HG03469 (cell line): ENCODE data around the gene ZFPL1.
A peak's percentile ranks its signal among the peaks of the same experiment; 100 is the strongest.

Experiments
- ATAC-seq: cut with Tn5 transposase; IDR thresholded peaks from one replicate; pipeline ENCODE4 v1.9.1; 2021; ENCODE audit warnings: mild to moderate bottlenecking, moderate library complexity, moderate number of reproducible peaks; ENCODE audit not compliant: unreplicated experiment

The ZFPL1 gene

DNA sequence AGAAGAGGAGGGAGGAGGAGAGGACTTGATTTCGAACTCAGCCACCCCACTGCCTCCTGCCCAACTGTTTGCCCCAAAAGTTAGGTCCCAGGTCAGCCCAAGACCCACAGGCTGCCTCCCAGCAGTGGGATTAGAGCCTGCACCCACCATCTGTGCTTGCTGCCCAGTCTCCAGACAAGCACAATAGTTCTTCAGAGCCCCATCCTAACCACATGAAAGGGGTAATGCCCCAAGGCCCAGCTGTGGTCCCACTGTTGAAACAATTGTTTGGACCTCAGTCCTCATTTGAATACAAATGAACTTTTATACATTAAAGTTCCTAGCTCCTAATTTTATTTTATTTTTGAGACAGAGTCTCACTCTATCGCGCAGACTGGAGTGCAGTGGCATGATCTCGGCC is 6.6 kb downstream of the ZFPL1 start:
- ATAC-seq: no peak

DNA sequence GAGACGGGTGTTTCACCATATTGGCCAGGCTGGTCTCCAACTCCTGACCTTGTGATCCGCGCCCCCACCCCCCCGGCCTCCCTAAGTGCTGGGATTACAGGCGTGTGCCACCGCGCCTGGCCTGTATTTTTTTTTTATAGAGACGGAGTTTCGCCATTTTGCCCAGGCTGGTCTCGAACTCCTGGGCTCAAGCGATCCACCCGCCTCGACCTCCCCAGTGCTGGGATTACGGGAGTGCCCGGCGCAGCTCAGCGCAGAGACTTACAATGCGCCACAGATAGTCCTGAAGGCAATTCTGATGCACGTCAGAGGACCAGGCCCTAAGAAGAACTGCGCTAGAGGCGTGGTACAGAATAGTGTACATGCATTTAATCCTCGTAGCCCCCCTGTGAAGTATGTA is 11.4 kb downstream of the ZFPL1 start:
- ATAC-seq: no peak

DNA sequence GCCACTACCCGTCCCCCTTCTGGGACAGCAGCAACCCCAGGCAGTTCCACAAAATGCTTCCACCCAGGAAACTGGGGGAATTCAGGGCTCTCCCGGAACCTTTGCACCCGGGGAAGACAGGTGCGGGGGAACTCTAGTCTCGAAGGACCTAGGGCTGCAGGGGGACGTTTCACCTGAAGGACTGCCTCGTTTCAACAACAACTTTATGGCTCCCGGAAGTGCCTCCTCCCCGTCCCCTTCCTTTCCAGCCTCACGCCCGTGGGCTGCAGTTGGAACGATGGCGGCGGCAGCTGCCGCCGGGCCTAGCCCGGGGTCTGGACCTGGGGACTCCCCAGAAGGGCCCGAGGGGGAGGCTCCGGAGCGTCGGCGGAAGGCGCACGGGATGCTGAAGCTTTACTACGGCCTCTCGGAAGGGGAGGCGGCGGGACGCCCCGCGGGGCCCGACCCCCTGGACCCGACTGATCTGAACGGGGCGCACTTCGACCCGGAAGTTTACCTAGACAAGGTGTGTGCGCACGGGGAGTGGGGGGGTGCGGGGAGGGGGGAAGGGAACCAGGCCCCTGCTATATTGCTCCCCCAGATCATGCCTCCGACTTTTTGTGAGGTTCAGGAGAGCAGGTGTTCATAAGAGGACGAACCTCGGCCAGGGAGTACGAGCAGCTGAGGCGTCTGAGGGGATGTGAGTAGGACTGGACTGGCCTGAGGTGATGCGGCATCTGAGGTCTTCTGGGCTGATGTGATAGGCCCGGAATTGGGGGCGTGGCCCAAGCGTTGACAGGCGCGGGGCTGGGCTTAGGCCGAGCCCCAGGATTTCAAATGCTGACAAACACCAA is 12.2 kb downstream of the ZFPL1 start, which contains the start of gene VPS51:
Gene VPS51 (plus strand): TSS at position 241 of the 833 bp plus-strand sequence. CDS start 37 bp downstream, at position 278.
- ATAC-seq: peak; percentile 50

DNA sequence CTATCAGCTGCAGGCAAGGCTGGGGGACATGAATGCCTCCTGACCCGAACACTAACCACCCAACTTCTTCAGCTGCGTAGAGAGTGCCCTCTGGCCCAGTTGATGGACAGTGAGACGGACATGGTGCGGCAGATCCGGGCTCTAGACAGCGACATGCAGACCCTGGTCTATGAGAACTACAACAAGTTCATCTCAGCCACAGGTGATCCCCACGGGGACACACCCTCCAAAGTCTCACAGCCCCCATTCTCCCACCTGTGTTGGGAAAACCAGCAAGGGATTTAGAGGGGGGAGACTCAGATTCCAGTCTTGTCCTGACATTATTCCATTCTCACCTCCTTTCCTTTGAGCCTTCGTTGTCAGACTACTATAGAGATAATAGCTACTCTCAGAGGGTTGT is 12.9 kb downstream of the ZFPL1 start:
- no peak for ATAC-seq

DNA sequence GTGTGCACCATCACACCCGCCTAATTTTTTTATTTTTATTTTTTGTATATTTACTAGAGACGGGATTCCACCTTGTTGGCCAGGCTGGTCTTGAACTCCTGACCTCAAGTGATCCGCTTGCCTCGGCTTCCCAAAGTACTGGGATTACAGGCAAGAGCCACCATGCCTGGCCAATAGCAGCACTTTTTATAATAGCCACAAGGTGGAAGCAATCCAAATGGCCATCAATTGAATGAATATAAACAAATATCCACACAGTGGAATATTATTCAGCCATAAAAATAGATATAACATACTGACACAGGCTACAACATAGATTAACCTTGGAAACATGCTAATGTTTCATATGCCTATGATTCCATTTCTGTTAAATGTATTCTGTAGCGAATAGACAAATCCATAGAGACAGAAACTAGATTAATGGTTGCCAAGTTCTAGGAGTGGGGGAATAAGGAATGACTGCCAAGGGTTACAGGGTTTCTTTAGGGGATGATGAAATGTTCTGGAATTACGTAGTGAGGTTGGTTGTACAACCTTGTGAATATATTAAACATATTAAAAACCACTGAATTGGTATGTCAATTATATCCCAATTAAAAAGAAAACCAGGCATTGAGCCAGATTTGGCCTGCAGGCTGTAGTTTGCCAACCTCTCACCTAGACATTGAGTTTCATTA is 16.8 kb downstream of the ZFPL1 start:
- ATAC-seq: no peak

DNA sequence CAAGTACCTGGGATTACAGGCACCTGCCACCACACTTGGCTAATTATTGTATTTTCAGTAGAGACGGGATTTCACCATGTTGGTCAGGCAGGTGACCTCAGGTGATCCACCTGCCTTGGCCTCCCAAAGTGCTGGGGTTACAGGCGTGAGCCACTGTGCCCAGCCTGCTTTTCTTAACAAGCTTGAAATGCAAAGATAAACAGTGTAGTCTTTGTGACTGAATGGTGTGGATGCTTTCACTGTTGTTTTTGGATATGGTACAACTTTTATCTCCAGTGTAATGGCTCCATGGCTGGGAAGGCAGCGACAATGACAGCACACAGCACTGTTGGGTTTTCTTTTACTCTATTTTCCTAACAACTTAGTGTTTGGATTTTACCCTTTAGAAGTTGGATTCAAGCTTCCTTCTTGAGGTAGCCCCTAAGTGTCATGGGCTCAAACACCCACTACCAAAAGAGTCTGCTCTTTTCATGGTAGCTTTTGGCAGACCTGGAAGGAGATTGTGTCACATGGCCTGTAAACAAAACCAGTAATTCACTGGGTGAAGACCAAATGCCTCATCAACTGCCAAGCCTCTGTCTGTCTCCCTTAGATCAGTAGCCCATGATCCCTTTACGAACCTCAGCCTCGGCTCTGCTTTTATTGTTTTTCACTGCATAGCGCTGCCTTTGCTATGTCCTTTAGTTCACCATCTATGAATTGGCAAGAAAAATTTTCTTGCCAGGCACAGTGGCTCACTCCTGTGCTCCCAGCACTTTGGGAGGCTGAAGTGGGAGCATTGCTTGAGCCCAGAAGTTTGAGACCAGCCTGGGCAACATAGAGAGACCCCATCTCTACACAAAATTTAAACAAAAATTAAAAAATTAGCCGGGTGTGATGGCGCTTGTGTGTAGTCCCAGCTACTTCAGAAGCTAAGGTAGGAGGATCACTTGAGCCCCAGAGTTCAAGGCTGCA is 18.4 kb downstream of the ZFPL1 start:
- no peak for ATAC-seq

DNA sequence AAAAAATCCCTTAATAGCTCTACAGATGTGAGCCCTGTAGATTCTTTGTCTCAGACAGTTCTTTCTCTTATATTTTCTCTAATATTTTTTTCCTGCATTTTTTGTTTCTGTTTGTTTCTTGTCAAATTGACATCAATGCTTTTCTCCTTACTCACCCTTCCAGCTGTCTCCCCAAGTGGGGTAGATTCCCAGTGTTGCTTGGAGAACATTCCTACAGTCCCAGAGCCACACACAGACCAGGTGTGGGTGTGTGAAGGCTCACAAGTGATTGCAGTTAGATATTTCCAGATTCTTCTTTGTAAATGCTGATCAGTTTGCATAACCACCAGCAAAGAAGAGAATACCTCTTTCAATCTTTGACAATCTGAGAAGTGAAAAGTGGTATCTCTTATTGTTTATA is 19.5 kb downstream of the ZFPL1 start:
- ATAC-seq: no peak

DNA sequence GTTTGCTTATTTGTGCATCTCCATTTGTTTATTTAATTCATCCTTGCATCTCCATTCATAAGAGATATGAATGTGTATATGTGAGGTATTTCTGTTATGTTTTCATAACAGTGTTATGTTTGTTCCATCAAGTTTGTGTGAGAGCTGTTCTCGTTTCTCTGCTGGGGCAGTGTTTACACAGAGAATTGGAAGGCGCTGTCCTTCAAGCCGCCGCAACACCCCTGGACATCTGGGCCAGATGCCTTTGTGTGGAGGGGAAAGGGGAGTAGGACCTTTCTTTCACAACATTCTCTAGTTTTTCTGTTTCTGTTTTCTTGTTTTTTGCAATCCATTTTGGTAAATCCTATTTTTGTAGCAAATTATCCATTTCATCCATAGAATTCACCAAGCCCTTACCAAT is 20.6 kb downstream of the ZFPL1 start:
- ATAC-seq: no peak

DNA sequence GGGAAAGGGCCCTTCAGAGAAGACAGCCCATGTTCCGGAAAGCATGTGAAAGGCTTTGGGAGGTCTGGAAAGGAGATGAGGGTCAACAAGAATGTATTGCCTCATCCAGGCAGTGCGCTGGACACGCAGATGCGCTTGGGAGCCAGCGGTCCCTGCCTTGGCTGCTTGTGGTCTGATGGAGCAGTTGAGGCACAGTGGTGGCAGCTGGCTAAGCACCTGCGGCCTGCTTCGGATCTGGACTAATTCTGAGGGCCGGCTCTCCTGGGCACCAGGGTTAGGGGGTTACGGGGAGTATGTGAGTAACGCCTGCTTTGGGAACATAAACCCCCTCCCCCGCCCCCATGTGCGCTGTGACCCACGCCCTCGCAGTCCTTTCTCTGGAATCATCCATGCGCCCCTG is 23.1 kb downstream of the ZFPL1 start:
- ATAC-seq: no peak

DNA sequence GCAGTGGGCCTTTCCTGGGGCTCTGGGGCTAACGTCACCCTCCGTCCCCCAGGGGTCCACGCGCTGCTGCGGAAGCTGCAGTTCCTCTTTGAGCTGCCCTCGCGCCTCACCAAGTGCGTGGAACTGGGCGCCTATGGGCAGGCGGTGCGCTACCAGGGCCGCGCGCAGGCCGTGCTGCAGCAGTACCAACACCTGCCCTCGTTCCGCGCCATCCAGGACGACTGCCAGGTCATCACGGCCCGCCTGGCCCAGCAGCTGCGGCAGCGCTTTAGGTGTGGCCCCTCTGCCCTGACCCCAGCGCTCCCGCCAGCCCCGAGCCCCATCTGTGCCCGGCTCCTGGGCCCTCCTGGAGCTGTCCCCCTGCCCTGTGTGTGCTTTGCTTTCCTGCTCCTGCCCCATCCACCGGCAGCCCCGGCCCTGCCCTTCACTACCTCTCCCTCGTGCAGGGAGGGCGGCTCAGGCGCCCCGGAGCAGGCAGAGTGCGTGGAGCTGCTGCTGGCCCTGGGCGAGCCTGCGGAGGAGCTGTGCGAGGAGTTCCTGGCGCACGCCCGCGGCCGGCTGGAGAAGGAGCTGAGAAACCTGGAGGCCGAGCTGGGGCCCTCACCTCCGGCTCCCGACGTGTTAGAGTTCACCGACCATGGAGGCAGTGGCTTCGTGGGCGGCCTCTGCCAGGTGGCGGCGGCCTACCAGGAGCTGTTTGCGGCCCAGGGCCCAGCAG is 23.9 kb downstream of the ZFPL1 start:
- no peak for ATAC-seq

DNA sequence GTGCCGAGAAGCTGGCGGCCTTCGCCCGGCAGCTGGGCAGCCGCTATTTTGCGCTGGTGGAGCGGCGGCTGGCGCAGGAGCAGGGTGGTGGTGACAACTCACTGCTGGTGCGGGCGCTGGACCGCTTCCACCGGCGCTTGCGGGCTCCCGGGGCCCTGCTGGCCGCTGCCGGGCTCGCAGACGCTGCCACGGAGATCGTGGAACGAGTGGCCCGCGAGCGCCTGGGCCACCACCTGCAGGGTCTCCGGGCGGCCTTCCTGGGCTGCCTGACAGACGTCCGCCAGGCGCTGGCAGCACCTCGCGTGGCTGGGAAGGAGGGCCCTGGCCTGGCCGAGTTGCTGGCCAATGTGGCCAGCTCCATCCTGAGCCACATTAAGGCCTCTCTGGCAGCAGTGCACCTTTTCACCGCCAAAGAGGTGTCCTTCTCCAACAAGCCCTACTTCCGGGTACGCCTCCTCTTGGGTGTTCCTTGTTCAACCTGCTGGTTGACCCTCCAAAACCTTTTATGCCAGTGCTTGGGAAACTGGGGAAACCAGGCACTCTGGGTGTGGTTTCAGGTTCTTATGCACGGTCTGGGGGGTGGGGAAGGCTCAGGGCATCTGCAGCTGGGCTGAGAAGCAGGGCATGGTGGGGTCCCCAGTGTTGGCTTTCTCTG is 24.6 kb downstream of the ZFPL1 start:
- no peak for ATAC-seq

DNA sequence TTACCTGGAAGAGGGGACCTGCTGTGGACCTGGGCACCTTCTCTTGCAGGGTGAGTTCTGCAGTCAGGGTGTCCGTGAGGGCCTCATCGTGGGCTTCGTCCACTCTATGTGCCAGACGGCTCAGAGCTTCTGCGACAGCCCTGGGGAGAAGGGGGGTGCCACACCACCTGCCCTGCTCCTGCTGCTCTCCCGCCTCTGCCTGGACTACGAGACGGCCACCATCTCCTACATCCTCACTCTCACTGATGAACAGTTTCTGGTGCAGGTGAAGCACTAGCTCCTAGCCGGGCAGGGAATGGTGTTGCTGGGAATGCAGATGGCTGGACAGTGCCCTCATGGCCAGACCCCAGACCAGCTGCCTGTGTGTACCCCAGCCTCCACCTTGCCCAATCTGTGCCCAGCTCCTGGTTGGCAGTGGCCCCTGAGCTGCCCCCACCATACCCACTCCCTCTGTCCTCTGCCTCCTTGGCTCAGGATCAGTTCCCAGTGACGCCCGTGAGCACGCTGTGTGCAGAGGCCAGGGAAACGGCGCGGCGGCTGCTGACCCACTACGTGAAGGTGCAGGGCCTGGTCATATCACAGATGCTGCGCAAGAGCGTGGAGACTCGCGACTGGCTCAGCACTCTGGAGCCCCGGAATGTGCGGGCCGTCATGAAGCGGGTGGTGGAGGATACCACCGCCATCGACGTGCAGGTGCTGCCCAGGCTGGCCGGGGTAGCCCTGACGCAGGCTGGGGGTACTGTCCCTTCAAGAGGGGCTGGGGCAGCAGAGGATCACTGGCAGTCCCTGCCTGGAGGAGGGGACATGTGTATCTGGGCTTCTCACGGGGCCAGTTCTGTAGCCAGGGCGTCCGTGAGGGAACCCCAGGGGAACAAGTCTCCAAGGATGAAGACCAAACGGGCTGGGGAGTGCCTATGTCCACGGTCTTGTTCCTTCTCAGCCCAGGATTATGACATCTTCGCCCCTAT is 25.5 kb downstream of the ZFPL1 start:
- no peak for ATAC-seq

DNA sequence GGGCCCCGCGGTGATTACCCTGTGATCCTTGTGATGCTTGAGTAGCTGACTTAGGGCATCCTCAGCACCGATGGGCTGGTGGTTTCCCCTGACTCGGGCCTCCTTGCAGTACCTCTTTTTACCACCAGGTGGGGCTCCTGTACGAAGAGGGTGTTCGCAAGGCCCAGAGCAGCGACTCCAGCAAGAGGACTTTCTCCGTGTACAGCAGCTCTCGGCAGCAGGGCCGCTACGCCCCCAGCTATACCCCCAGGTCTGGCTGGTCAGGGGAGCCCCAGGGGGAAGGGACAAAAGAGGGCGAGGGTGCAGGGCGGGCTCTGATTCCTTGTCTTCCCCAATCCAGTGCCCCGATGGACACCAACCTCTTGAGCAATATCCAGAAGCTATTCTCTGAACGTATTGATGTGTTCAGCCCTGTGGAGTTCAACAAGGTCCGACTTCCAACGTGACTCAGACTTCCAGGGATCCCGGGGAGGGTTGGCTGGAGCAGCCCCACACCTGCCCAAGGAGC is 26.4 kb downstream of the ZFPL1 start:
- ATAC-seq: no peak

DNA sequence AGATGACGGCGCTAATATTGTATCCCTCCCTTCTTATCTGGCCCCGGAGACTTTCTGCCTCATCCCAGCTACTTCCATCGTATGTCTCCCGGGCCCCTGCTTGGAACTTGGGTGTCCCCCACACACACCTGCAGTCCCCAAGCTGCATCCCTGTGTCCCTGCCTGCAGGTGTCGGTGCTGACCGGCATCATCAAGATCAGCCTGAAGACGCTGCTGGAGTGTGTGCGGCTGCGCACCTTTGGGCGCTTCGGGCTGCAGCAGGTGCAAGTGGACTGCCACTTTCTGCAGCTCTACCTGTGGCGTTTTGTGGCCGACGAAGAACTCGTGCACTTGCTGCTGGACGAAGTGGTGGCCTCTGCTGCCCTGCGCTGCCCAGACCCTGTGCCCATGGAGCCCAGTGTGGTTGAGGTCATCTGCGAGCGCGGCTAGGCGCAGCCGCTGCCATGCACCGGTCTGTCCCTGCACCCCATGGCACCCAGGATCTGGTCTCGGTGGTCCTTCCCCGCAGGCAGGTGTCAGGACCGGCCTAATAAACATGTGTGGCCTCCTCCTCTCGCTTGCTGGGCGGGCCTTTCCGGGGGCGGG is 27.2 kb downstream of the ZFPL1 start:
- no peak for ATAC-seq

DNA sequence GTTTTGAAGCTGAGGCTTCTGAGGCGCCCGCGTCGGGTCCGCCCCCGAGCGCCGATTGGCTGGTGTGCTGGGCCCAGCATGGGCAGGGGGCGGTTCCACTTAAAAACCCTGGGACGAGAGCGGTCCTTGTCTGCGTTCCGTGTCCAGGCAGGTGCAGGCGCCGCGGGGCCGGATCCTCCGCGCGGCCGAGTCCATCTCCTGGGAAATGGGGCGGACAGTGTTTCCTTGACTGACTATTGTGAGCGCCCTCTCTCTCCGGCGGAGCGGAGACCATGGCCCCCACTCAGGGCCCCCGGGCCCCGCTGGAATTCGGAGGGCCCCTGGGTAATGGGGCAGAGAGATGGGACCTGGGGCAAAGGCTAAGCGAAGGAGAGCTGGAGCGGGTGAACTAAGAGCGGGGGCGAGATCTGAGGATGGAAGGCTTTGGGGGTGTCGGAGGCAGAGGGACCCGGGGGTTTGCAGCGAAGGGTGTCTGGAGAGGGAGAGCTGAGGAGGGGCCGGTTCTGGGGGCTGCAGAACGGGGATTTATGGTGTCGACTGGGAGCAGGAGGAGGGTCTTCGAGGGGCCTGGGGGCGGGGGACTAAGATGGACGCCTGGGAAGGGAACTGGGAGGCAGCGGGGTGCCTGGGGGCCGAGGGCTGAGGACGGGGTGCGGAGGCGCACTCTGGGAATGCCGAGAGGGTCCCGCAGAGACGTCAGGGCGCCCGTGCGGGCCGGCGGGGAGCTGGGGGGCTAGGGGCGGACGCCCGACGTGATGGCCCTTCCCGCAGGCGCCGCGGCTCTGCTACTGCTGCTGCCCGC is 27.9 kb downstream of the ZFPL1 start, which contains the start of gene TM7SF2:
Gene TM7SF2 (plus strand): TSS at position 129 of the 802 bp plus-strand sequence. CDS start 144 bp downstream, at position 273.
- ATAC-seq: peak; percentile 30

DNA sequence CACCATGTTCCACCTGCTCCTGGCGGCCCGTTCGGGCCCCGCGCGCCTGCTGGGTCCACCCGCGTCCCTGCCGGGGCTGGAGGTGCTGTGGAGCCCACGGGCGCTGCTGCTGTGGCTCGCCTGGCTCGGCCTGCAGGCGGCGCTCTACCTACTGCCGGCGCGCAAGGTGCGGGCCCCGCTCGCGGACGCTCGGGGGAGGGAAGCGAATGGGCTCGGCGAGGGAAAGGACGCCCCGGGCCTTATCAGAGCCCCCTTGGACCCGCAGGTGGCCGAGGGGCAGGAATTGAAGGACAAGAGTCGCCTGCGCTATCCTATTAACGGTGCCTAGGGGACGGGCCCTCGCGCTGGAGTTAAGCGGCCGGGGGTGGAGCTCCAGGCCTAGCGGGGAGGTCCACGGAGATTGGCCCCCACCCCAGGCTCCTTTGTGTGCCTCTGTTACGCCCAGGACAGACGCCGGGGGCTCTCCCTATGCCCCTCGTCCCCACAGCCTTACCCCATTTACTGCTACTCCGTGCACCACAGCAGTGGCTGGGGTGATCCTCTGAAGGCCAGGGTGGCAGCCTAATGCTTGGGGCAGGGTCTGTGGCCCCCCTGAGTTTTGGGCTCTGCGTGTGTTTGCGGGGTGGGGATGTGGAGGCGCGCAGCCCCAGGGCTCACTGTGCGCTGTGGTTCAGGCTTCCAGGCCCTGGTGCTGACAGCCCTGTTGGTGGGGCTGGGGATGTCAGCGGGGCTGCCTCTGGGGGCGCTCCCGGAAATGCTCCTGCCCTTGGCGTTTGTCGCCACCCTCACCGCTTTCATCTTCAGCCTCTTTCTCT is 28.7 kb downstream of the ZFPL1 start:
- ATAC-seq: no peak
